GM15510 (cell line): ENCODE measurements around the gene TWF1.
A peak's percentile ranks its signal among the peaks of the same experiment; 100 is the strongest.

Source experiments
- POLR2A ChIP-seq: IDR thresholded peaks from 3 replicates; pipeline ENCODE4 v1.6.1; 2011; ENCODE audit warnings: borderline replicate concordance; ENCODE audit not compliant: insufficient read length; ENCODE audit errors: extremely low read depth

Gene TWF1

DNA sequence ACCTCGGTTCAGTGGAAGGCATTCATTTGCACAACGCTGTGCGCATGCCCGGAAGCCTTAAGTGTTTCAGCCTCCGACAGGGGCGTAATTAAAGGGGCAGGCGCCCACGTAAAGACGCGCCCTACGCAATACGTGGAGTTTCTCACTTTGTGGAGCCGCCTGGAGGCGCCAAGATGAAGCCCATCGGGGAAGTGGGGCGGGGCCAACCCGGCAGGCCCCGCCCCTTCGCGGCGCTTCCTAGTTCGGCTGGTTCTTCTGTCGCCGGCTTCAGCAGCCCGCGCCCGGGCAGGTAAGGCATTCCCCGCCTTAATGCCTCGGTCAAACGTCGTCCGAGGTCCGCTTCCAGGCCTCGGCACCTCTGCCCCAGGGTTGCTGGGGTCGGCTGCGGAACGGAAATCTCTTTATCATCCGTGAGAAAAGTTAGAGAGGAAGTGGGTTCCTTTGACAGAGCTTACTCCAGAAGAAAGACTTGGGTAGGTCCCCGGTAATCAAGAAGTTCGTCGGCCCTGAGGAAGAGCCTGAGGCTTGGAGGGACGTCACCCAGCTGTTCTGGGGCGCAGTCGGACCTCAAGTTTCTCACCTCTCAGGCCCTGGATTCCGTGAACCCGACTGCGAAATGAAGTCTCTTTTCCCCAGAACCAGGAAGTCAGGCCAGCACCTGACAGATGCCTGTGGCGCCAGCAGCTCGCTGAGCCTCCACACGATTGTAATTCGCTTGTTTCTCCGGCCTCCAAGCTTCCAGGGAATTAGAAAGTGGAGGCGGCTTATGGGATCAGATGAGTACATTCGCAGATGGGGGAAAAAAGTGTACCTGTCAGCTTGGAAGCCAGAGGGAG lies 47.2 kb downstream of the TWF1 start, which contains the start of the genes IRAK4 and PUS7L:
Gene IRAK4 (plus strand): TSS at position 224 of the 836 bp plus-strand sequence. CDS start 9,161 bp downstream, outside the sequence.
Gene PUS7L (minus strand): TSS at position 63 of the 836 bp plus-strand sequence. CDS start 3,545 bp downstream, outside the sequence.
- peak; percentile 88 for TF ChIP-seq POLR2A

DNA sequence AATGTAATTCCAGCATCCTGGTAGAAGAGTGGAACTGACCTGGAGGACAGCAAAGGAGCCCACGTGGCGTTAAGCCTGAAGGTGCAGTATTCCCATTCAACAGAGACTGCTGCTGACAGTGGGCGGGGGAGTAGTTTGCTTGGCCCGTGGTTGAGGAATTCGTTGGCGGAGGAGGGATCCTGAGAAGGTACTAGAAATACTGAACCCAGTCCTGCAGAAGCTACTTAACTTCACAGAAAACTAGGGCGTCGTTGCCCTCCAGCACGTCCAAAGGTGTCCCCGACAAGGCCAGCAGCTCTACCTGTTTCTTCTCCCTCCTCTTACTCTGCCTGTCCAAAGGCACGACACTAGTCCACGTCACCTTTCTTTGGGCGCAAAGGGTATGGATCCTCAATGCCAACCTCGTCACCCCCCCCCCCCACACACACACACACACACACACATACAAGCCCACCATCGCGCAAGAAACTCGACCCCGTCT lies 47.8 kb downstream of the TWF1 start:
- no peak for TF ChIP-seq POLR2A

- no peak for TF ChIP-seq POLR2A
Observed at GRCh38 chr12:43754015-43754414, 52.1 kb downstream of the TWF1 start.

DNA sequence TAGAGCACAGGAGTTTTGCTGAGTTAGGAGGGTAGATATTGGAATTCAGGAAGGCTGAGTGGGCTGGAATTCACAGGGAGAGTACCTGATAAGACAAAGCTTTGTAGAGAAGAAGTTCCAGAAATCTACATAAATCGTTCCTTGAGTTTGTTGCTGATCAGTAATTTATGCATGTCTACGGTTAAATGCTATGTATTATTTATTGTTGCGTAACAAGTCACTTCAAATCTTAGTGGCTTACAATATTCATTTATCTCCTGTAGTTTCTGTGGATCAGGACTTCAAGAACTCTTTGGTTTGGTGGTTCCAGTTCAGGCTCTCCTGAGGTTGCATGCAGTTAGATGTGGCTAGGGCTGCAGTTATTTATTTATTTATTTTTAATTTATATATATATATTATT lies 55.3 kb downstream of the TWF1 start:
- TF ChIP-seq POLR2A, result no peak

DNA sequence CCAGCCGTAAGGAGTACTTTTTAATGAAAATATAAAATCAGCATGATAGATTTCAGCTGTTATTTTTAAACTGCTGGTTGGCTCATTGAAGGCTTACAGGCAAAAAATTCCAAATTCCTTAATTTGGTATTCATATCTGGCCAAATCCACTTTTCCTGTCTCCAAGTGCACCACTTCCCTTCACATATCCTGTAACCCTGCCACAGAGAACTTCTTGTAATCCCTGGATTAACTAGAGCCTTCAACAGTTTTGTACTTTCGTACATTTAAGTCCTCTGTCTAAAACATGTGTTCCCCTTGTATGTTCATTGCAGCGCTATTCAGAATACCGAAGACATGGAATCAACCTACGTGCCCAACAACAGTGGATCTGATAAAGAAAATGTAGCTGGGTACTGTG lies 57.1 kb downstream of the TWF1 start:
- no peak for TF ChIP-seq POLR2A

DNA sequence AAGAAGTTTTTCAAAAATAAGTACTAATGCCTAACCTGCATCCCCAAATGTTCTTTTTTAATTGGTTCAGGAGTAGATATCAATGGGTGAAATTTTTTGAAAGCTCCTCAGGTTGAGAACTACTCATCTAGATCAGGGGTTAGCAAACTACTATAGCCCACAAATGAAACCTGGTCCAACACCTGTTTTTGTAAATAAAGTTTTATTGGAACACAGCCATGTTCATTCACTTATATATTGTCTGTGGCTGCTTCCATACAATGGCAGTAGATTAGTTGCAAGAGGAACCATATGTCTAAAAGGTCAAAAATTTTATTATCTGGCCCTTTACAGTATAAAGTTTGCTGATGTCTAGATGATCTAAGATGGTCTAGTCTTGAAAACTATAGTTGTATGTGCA lies 61.3 kb downstream of the TWF1 start:
- no peak for TF ChIP-seq POLR2A
